ENCODE measurements around the gene NNMT.

DNA sequence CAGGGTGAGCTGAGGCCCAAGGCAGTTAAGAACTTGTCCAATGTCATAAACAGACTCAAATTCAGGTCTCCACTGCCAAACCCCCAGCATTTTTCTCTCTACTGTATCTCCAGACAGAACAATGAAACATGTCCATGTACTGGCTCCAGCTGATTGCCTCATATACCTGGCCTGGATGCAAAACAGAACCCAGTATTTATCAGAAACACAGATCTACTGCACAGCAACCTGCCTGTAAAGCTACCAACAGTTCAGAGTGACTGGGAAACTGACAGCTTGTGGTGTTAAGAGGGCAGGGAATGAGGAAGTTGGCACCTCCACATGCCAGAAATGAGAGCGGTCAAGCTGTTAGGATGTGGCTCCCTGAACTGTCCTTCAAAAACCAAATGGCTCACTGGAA is 62.5 kb downstream of the NNMT start:
- TF ChIP-seq, protein P1, sequence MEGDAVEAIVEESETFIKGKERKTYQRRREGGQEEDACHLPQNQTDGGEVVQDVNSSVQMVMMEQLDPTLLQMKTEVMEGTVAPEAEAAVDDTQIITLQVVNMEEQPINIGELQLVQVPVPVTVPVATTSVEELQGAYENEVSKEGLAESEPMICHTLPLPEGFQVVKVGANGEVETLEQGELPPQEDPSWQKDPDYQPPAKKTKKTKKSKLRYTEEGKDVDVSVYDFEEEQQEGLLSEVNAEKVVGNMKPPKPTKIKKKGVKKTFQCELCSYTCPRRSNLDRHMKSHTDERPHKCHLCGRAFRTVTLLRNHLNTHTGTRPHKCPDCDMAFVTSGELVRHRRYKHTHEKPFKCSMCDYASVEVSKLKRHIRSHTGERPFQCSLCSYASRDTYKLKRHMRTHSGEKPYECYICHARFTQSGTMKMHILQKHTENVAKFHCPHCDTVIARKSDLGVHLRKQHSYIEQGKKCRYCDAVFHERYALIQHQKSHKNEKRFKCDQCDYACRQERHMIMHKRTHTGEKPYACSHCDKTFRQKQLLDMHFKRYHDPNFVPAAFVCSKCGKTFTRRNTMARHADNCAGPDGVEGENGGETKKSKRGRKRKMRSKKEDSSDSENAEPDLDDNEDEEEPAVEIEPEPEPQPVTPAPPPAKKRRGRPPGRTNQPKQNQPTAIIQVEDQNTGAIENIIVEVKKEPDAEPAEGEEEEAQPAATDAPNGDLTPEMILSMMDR (IDR thresholded peaks at IDR 0.05; ENCODE audit: poor library complexity) = no peak
- no peak for TF ChIP-seq EZH2 (IDR thresholded peaks at IDR 0.05; ENCODE audit: borderline replicate concordance)

All from hepatocyte (in vitro differentiated cells).